A549 treated with dexamethasone at 1 μM for 4 hours (cell line): ENCODE data around the gene TMEM14C. TPM values are rescaled to one million over a fixed set of nuclear protein-coding genes. Genes with fewer than 3 reads are reported as not detected.

Experiments
- total RNA-seq: library from RNA; stranded (reverse); fragments of 200-300 nt; extraction: Qiagen RNA extraction; gene quantifications from 5 replicates; pipeline ENCODE4 v1.2.3, GENCODE V29; 2022

Gene TMEM14C
- total RNA-seq = 118 to 141 TPM (median 125 TPM) in 5 replicates

GRCh38 chr6:10722820-10723566 lies at the start of gene TMEM14C:
Gene TMEM14C (plus strand): TSS chr6:10723070. CDS start chr6:10724614, 1,544 bp downstream.

GRCh38 chr6:10694302-10695085 lies 28.4 kb upstream of the TMEM14C start, which contains the start of the genes C6orf52 and PAK1IP1:
Gene C6orf52 (minus strand): TSS chr6:10694616. CDS start chr6:10687550, 7,066 bp downstream.
Gene PAK1IP1 (plus strand): TSS chr6:10694972. CDS start chr6:10694986, 14 bp downstream.

DNA sequence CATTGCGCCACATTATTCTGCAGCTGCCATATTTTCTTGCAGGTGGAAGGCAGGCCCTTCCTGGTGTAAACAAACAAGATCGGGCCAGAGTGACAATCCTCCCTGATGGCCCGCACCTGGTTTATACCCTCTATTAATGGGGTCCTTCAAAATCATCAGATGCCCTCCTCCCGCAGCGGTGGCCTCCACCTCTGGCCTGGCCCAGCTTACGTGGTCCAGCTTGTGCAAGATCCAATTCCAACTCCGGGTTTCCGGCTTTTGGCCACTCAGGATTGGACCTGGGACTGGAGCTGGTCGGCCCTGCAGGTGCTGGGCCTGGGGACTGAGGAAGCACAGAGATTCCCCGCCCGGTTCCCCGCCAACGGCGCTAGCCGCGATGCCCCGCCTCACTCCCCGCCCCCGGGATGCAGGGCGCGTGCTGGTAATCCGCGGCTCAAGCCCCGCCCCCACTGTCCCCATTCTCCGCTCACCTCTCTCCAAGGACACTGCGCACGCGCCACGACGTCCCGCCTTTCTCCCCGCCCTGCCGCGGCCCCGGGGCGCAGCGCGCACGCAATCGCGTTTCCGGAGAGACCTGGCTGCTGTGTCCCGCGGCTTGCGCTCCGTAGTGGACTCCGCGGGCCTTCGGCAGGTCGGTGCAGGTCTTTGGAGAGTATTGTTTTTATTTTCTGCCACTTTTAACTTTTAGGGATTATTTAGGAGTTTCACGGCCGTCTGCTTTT lies 24.5 kb downstream of the TMEM14C start, which contains the start of gene TMEM14B:
Gene TMEM14B (plus strand): TSS at position 555 of the 722 bp plus-strand sequence. CDS start 1,441 bp downstream, outside the sequence.

Other genes starting within 250 kb of the TMEM14C start
- 5.1 to 5.4 TPM (median 5.3 TPM) in 5 replicates for gene GCNT2, start 201.7 kb upstream of the TMEM14C start, total RNA-seq
- gene C6orf52, start 28.5 kb upstream of the TMEM14C start, total RNA-seq = 1.6 to 2.0 TPM (median 1.6 TPM) in 5 replicates
- gene PAK1IP1, start 28.1 kb upstream of the TMEM14C start, total RNA-seq = 19.3 to 20.4 TPM (median 19.9 TPM) in 5 replicates
- 107 to 138 TPM (median 113 TPM) in 5 replicates for gene TMEM14B, start 24.7 kb downstream of the TMEM14C start, total RNA-seq
- gene MAK, start 115.5 kb downstream of the TMEM14C start, total RNA-seq = 0.11 to 0.16 TPM (median 0.15 TPM) in 5 replicates
- not detected in 5 replicates for gene GCM2, start 159.0 kb downstream of the TMEM14C start, total RNA-seq
- 1.4 to 2.8 TPM (median 2.2 TPM) in 5 replicates for gene SYCP2L, start 164.0 kb downstream of the TMEM14C start, total RNA-seq